GM10266 (cell line): ENCODE results near the gene FBXW8.

Experiments used
- DNase-seq: peaks from one replicate; pipeline ENCODE4 v3.0.0; 2012; ENCODE audit errors: extremely low spot score
- CTCF ChIP-seq: IDR thresholded peaks from 2 replicates; pipeline ENCODE4 v1.5.1; 2012; ENCODE audit warnings: mild to moderate bottlenecking, low read depth; ENCODE audit not compliant: control insufficient read depth, insufficient read depth; ENCODE audit errors: missing control alignments

Gene FBXW8

GRCh38 chr12:116990329-116990728 is 79.6 kb downstream of the FBXW8 start:
- TF ChIP-seq CTCF: no peak

GRCh38 chr12:116990971-116991966 is 80.5 kb downstream of the FBXW8 start:
- TF ChIP-seq CTCF: no peak
- no peak for DNase-seq

More at GRCh38 chr12:116990329-116990728, 79.6 kb downstream of the FBXW8 start:
- DNase-seq: no peak

GRCh38 chr12:116996093-116996492 is 85.3 kb downstream of the FBXW8 start:
- no peak for DNase-seq
- no peak for TF ChIP-seq CTCF

- TF ChIP-seq CTCF: no peak
- no peak for DNase-seq
Observed at GRCh38 chr12:116996621-116997020, 85.9 kb downstream of the FBXW8 start.

GRCh38 chr12:116999066-116999465 is 88.3 kb downstream of the FBXW8 start:
- no peak for DNase-seq
- TF ChIP-seq CTCF: no peak

GRCh38 chr12:117000316-117000715 is 89.6 kb downstream of the FBXW8 start:
- TF ChIP-seq CTCF: no peak
- DNase-seq: no peak
